ENCODE measurements around the gene UBE2F.

UBE2F gene

DNA sequence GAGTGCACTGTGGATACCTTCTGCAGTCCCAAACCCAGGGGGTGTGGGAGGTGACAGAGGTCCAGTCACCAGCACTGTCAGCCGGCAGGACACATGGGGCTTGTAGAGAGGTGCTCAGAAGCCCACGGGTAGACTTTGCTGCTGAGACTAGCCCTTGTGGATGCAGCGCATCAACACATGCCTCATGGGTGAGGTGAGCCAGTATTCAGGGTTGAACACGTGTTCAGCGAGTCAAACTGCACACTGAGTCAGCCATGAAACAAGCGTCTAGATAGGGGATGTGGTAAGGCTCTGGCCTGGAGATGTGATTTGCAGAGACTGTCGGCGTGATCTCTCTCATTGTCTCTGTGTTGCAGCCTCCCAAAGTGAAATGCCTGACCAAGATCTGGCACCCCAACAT is 58.2 kb downstream of the UBE2F start (continued):
- TF ChIP-seq, protein P1, sequence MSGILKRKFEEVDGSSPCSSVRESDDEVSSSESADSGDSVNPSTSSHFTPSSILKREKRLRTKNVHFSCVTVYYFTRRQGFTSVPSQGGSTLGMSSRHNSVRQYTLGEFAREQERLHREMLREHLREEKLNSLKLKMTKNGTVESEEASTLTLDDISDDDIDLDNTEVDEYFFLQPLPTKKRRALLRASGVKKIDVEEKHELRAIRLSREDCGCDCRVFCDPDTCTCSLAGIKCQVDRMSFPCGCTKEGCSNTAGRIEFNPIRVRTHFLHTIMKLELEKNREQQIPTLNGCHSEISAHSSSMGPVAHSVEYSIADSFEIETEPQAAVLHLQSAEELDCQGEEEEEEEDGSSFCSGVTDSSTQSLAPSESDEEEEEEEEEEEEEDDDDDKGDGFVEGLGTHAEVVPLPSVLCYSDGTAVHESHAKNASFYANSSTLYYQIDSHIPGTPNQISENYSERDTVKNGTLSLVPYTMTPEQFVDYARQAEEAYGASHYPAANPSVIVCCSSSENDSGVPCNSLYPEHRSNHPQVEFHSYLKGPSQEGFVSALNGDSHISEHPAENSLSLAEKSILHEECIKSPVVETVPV (CRISPR knock-in tag; IDR thresholded peaks at IDR 0.05): no peak
- TF ChIP-seq ISL1 (CRISPR knock-in tag; IDR thresholded peaks at IDR 0.05): no peak
- TF ChIP-seq RARB (CRISPR knock-in tag; IDR thresholded peaks at IDR 0.05): no peak

DNA sequence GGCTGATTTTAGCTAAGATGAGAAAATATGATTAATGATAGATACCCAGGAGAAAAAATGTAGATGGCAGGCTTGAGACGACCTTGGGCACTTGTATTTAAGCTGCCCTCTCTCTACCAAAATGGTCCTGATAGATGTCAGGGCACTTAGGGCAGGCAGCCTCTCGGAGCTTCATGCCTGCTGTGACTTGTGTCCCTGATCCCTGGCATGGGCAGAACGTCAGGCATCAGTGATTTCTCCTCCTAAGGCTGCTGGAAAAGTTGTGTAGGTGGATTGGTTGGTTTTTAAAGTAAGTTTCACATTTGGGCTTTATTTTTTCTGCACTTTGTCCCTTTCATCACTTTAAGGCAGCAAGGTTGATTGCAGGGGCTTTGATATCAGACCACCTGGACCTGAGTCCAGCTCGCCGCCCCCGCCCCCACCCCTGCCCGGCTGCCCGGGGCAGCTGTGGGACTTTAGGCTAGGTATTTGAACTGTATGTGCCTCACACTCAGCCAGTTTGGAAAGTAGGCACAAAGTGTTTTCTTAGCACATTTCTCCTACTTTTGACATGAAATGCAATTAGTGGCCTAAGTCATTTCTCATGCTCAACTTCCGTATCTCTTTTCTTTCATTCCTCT is 59.0 kb downstream of the UBE2F start:
- no peak for ATAC-seq

DNA sequence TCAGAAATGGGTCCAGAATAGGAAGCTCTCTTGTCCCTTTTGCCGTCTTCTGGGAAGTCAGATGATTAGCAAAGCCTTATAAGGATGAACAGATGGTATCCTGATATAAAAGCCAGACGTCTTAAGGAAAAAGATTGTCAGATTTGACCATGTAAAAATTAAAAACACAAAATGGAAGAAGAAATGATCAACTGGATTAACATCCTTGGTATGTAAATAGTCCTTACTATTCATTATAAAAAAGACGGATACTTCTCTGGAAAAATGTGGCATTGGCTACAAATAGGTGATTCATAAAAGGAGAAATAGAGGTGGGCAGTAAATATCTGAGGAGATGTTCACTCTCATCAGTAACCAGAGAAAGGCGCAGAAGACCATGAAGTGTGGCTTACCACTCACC is 60.2 kb downstream of the UBE2F start:
- TF ChIP-seq ARNTL (CRISPR knock-in tag; IDR thresholded peaks at IDR 0.05; ENCODE audit: borderline replicate concordance, low read depth) (no peak), TCF4 (CRISPR knock-in tag; IDR thresholded peaks at IDR 0.05; ENCODE audit: borderline replicate concordance) (no peak), ESRRG (CRISPR knock-in tag; IDR thresholded peaks at IDR 0.05) (no peak), CSDC2 (CRISPR knock-in tag; IDR thresholded peaks at IDR 0.05) (no peak), ZNF70 (CRISPR knock-in tag; IDR thresholded peaks at IDR 0.05) (no peak), PPARA (CRISPR knock-in tag; IDR thresholded peaks at IDR 0.05; ENCODE audit: borderline replicate concordance) (no peak), ZNF565 (CRISPR knock-in tag; conservative IDR thresholded peaks at IDR 0.05; ENCODE audit: low read depth) (no peak), ZFP30 (CRISPR knock-in tag; IDR thresholded peaks at IDR 0.05) (no peak), GLIS3 (CRISPR knock-in tag; IDR thresholded peaks at IDR 0.05) (no peak)
- TF ChIP-seq, protein P1 (CRISPR knock-in tag; IDR thresholded peaks at IDR 0.05): no peak
- TF ChIP-seq, protein P2, sequence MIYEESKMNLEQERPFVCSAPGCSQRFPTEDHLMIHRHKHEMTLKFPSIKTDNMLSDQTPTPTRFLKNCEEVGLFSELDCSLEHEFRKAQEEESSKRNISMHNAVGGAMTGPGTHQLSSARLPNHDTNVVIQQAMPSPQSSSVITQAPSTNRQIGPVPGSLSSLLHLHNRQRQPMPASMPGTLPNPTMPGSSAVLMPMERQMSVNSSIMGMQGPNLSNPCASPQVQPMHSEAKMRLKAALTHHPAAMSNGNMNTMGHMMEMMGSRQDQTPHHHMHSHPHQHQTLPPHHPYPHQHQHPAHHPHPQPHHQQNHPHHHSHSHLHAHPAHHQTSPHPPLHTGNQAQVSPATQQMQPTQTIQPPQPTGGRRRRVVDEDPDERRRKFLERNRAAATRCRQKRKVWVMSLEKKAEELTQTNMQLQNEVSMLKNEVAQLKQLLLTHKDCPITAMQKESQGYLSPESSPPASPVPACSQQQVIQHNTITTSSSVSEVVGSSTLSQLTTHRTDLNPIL (CRISPR knock-in tag; IDR thresholded peaks at IDR 0.05; ENCODE audit: low read depth): no peak
- TF ChIP-seq, protein P3, sequence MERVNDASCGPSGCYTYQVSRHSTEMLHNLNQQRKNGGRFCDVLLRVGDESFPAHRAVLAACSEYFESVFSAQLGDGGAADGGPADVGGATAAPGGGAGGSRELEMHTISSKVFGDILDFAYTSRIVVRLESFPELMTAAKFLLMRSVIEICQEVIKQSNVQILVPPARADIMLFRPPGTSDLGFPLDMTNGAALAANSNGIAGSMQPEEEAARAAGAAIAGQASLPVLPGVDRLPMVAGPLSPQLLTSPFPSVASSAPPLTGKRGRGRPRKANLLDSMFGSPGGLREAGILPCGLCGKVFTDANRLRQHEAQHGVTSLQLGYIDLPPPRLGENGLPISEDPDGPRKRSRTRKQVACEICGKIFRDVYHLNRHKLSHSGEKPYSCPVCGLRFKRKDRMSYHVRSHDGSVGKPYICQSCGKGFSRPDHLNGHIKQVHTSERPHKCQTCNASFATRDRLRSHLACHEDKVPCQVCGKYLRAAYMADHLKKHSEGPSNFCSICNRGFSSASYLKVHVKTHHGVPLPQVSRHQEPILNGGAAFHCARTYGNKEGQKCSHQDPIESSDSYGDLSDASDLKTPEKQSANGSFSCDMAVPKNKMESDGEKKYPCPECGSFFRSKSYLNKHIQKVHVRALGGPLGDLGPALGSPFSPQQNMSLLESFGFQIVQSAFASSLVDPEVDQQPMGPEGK (CRISPR knock-in tag; IDR thresholded peaks at IDR 0.05; ENCODE audit: borderline replicate concordance): no peak
- peak; percentile 22; the same call in 2 of the 3 replicates for ATAC-seq

More for the DNA sequence above, 59.0 kb downstream of the UBE2F start:
- no peak for TF ChIP-seq ZFP30 (CRISPR knock-in tag; IDR thresholded peaks at IDR 0.05)
- no peak for TF ChIP-seq RARB (CRISPR knock-in tag; IDR thresholded peaks at IDR 0.05)
- TF ChIP-seq, protein P2 (CRISPR knock-in tag; IDR thresholded peaks at IDR 0.05; ENCODE audit: low read depth): no peak
- no peak for TF ChIP-seq ESRRG (CRISPR knock-in tag; IDR thresholded peaks at IDR 0.05)
- no peak for TF ChIP-seq OSR1 (CRISPR knock-in tag; IDR thresholded peaks at IDR 0.05)
- no peak for TF ChIP-seq PPARA (CRISPR knock-in tag; IDR thresholded peaks at IDR 0.05; ENCODE audit: borderline replicate concordance)
- no peak for TF ChIP-seq TOX (CRISPR knock-in tag; IDR thresholded peaks at IDR 0.05; ENCODE audit: borderline replicate concordance)
- no peak for TF ChIP-seq ZNF565 (CRISPR knock-in tag; conservative IDR thresholded peaks at IDR 0.05; ENCODE audit: low read depth)
- TF ChIP-seq ZFP3 (CRISPR knock-in tag; IDR thresholded peaks at IDR 0.05): no peak
- TF ChIP-seq SNAI2 (CRISPR knock-in tag; IDR thresholded peaks at IDR 0.05): no peak
- no peak for TF ChIP-seq TCF4 (CRISPR knock-in tag; IDR thresholded peaks at IDR 0.05; ENCODE audit: borderline replicate concordance)
- no peak for TF ChIP-seq ARNTL (CRISPR knock-in tag; IDR thresholded peaks at IDR 0.05; ENCODE audit: borderline replicate concordance, low read depth)
- TF ChIP-seq, protein P4, sequence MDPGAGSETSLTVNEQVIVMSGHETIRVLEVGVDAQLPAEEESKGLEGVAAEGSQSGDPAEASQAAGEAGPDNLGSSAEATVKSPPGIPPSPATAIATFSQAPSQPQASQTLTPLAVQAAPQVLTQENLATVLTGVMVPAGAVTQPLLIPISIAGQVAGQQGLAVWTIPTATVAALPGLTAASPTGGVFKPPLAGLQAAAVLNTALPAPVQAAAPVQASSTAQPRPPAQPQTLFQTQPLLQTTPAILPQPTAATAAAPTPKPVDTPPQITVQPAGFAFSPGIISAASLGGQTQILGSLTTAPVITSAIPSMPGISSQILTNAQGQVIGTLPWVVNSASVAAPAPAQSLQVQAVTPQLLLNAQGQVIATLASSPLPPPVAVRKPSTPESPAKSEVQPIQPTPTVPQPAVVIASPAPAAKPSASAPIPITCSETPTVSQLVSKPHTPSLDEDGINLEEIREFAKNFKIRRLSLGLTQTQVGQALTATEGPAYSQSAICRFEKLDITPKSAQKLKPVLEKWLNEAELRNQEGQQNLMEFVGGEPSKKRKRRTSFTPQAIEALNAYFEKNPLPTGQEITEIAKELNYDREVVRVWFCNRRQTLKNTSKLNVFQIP (CRISPR knock-in tag; IDR thresholded peaks at IDR 0.05; ENCODE audit: borderline replicate concordance, low read depth): no peak
- TF ChIP-seq CSDC2 (CRISPR knock-in tag; IDR thresholded peaks at IDR 0.05): no peak
- TF ChIP-seq GLIS3 (CRISPR knock-in tag; IDR thresholded peaks at IDR 0.05): no peak
- TF ChIP-seq ZNF8 (CRISPR knock-in tag; IDR thresholded peaks at IDR 0.05): no peak
- no peak for TF ChIP-seq BACH2 (CRISPR knock-in tag; IDR thresholded peaks at IDR 0.05; ENCODE audit: borderline replicate concordance)
- TF ChIP-seq ZC3H10 (CRISPR knock-in tag; IDR thresholded peaks at IDR 0.05): no peak
